ENCODE data around the gene TBRG4.

- no peak for TF ChIP-seq CTCF (IDR thresholded peaks at IDR 0.05)
- TF ChIP-seq POLR2A (IDR thresholded peaks at IDR 0.05): no peak
- no peak for TF ChIP-seq POLR2AphosphoS5 (IDR thresholded peaks at IDR 0.05)
These were observed 53.6 kb downstream of the TBRG4 start for GRCh38 chr7:45057878-45058277.
